ENCODE results near the gene VWCE.

DNA sequence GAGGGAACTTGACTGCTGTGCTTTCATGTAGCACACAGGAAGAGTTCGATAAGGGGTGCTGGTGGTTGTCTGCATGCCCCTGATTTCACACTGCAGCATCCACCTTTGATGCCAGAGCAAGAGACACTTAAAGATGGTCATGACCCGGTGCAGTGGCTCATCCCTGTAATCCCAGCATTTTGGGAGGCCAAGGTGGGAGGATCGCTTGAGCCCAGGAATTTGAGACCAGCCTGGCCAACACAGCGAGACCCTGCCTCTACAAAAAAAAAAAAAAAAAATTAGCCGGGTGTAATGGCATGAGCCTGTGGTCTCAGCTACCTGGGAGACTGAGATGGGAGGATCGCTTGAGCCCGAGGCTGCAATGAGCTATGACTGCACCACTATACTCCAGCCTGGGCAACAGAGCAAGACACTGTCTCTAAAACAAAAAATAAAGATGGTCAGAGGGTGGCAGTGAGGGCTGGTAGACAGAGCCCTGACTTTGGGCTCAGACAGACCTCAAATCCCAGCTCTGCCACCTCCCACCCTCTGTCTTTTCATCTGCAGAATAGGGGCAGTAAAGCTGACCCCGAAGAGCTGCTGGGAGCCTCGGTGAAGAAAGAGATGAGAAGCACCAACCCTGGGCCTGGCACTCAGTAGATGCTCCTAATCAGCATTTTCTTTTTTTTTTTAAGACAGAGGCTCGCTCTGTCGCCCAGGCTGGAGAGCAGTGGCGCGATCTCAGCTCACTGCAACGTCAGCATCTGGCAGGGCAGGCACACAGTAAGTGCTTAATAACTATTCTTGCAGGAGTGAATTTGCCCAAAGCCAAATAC is 17.7 kb downstream of the VWCE start:
- TF ChIP-seq, protein P1, sequence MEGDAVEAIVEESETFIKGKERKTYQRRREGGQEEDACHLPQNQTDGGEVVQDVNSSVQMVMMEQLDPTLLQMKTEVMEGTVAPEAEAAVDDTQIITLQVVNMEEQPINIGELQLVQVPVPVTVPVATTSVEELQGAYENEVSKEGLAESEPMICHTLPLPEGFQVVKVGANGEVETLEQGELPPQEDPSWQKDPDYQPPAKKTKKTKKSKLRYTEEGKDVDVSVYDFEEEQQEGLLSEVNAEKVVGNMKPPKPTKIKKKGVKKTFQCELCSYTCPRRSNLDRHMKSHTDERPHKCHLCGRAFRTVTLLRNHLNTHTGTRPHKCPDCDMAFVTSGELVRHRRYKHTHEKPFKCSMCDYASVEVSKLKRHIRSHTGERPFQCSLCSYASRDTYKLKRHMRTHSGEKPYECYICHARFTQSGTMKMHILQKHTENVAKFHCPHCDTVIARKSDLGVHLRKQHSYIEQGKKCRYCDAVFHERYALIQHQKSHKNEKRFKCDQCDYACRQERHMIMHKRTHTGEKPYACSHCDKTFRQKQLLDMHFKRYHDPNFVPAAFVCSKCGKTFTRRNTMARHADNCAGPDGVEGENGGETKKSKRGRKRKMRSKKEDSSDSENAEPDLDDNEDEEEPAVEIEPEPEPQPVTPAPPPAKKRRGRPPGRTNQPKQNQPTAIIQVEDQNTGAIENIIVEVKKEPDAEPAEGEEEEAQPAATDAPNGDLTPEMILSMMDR (IDR thresholded peaks at IDR 0.05), result no peak
- TF ChIP-seq POLR2AphosphoS5 (IDR thresholded peaks at IDR 0.05) (no peak), POLR2A (IDR thresholded peaks at IDR 0.05) (no peak)
